ENCODE data around the gene CNOT4. TPM values are rescaled to one million over a fixed set of nuclear protein-coding genes. Genes with fewer than 3 reads are reported as not detected.

The CNOT4 gene
- total and polyA plus RNA-seq, 2 of the 8 experiments (the other 6 are each of a cell fraction or from before 2014, with no cell fraction given), result 10.9 to 25.8 TPM

GRCh38 chr7:135337977-135338550, 171.8 kb downstream of the CNOT4 start (continued):
- TF ChIP-seq RAD21 (IDR thresholded peaks at IDR 0.05 in 1 of 2, conservative IDR thresholded peaks at IDR 0.05 in 1 of 2; ENCODE audit: low read depth in 2 of 2, low read length in 2 of 2), result no peak
